SK-N-SH (cell line): ENCODE data around the gene SEC61B. TPM values are rescaled to one million over a fixed set of nuclear protein-coding genes. Genes with fewer than 3 reads are reported as not detected.

ENCODE experiments used
- CTCF ChIA-PET: fragments of 300-600, 350-600 bp; formaldehyde crosslinking; extraction: SDS; loops from one replicate; lab custom pipeline; 2021; lab: Yijun Ruan, JAX
- POLR2A ChIA-PET: fragments of 350-600 bp; sonication (Branson Sonifier 250); formaldehyde crosslinking; extraction: SDS; loops from one replicate; lab custom pipeline; 2020; ENCODE audit warnings: antibody characterized with exemption, inconsistent platforms; lab: Yijun Ruan, JAX
- DNase-seq: peaks from one replicate; pipeline ENCODE4 v3.0.0; 2012
- H2AFZ ChIP-seq: fragments of 200-600 bp; sonication (generic); 2 replicates; pipeline ENCODE4 v1.8.1; 2016; ENCODE audit warnings: antibody characterized with exemption, mild to moderate bottlenecking, low read depth
- H3F3A ChIP-seq: fragments of 200-600 bp; sonication (generic); replicated peaks from 2 replicates; pipeline ENCODE3; 2016; ENCODE audit warnings: antibody characterized with exemption, mild to moderate bottlenecking; ENCODE audit not compliant: insufficient read depth
- H3K27ac ChIP-seq, 2 experiments: fragments of 200-500 bp in 1 of 2; fragments of 200-600 bp in 1 of 2; sonication (Bioruptor generic) in 1 of 2; sonication (generic), shearing (Covaris generic) in 1 of 2; 2 replicates each; pipeline versions ENCODE4 v1.5.1 to v1.6.1; 2014 to 2016; ENCODE audit warnings: low read depth in 2 of 2, inconsistent platforms in 1 of 2, low read length in 1 of 2, mild to moderate bottlenecking in 1 of 2, mixed read lengths in 1 of 2
- H3K27me3 ChIP-seq: fragments of 200-600 bp; sonication (generic), shearing (Covaris generic); 2 replicates; pipeline ENCODE4 v1.6.1; 2016; ENCODE audit warnings: mixed run types; ENCODE audit not compliant: insufficient read depth
- H3K36me3 ChIP-seq, 2 experiments: fragments of 200-500 bp in 1 of 2; fragments of 200-600 bp in 1 of 2; sonication (Bioruptor generic) in 1 of 2; sonication (generic) in 1 of 2; replicated peaks in 1 of 2; 2 replicates each; pipeline versions ENCODE3 to v1.5.1; 2014 to 2016; ENCODE audit warnings: low read length in 1 of 2, mild to moderate bottlenecking in 1 of 2; ENCODE audit not compliant: insufficient read depth in 2 of 2, control insufficient read depth in 1 of 2
- H3K4me1 ChIP-seq, 2 experiments: fragments of 200-500 bp in 1 of 2; fragments of 200-600 bp in 1 of 2; sonication (Bioruptor generic) in 1 of 2; sonication (generic), shearing (Covaris generic) in 1 of 2; 2 replicates each; pipeline versions ENCODE4 v1.5.1 to v1.6.1; 2014 to 2016; ENCODE audit warnings: low read depth in 1 of 2, low read length in 1 of 2, mixed run types in 1 of 2; ENCODE audit not compliant: insufficient read depth in 2 of 2, control insufficient read depth in 1 of 2
- H3K4me2 ChIP-seq: fragments of 200-600 bp; sonication (generic), shearing (Covaris generic); 2 replicates; pipeline ENCODE4 v1.6.1; 2017; ENCODE audit warnings: mixed run types
- H3K4me3 ChIP-seq, 2 experiments: fragments of 200-500 bp in 1 of 2; fragments of 200-600 bp in 1 of 2; sonication (Bioruptor generic) in 1 of 2; sonication (generic), shearing (Covaris generic) in 1 of 2; 2 replicates each; pipeline versions ENCODE4 v1.5.1 to v1.8.1; 2014 to 2016; ENCODE audit warnings: low read depth in 2 of 2, inconsistent platforms in 1 of 2, low read length in 1 of 2, mild to moderate bottlenecking in 1 of 2, mixed read lengths in 1 of 2, moderate library complexity in 1 of 2
- H3K79me2 ChIP-seq: fragments of 200-600 bp; sonication (generic); 2 replicates; pipeline ENCODE4 v1.8.1; 2017; ENCODE audit warnings: mild to moderate bottlenecking; ENCODE audit not compliant: insufficient read depth
- H3K9ac ChIP-seq: fragments of 200-600 bp; sonication (generic); 2 replicates; pipeline ENCODE4 v1.6.1; 2017; ENCODE audit warnings: mixed run types
- H3K9me2 ChIP-seq: fragments of 200-600 bp; sonication (generic); 2 replicates; pipeline ENCODE4 v1.6.1; 2017; ENCODE audit warnings: mixed run types
- H3K9me3 ChIP-seq: fragments of 200-600 bp; sonication (generic); 2 replicates; pipeline ENCODE4 v1.6.1; 2017; ENCODE audit warnings: mixed run types, mild to moderate bottlenecking, moderate library complexity
- H4K20me1 ChIP-seq: fragments of 200-600 bp; sonication (generic); 2 replicates; pipeline ENCODE4 v1.6.1; 2017; ENCODE audit warnings: mild to moderate bottlenecking, mixed run types; ENCODE audit not compliant: insufficient read depth
- CTCF ChIP-seq: fragments of 200-600 bp; sonication (generic); IDR thresholded peaks from 2 replicates; pipeline ENCODE4 v1.6.1; 2017; ENCODE audit warnings: antibody characterized with exemption, mild to moderate bottlenecking, moderate library complexity
- EP300 ChIP-seq, 2 experiments: IDR thresholded peaks; 2 replicates each; pipeline versions ENCODE4 v1.4.0 to v1.6.1; 2012; ENCODE audit warnings: borderline replicate concordance in 1 of 2, low read depth in 1 of 2, low read length in 1 of 2
- EZH2phosphoT487 ChIP-seq: fragments of 200-600 bp; sonication (generic); IDR thresholded peaks from 2 replicates; pipeline ENCODE4 v1.6.1; 2017; ENCODE audit warnings: low read depth, mixed run types, mild to moderate bottlenecking, antibody characterized with exemption, moderate library complexity, borderline replicate concordance
- FOSL2 ChIP-seq: IDR thresholded peaks from 2 replicates; pipeline ENCODE4 v1.4.0; 2012; ENCODE audit warnings: low read depth, mild to moderate bottlenecking, moderate library complexity, borderline replicate concordance
- FOXJ3 ChIP-seq: sonication (generic); formaldehyde crosslinking; IDR thresholded peaks from 2 replicates; pipeline ENCODE4 v1.5.1; 2020; ENCODE audit warnings: mild to moderate bottlenecking, missing genetic modification reagents
- GABPA ChIP-seq: IDR thresholded peaks from 2 replicates; pipeline ENCODE4 v1.4.0; 2012; ENCODE audit warnings: low read depth, mild to moderate bottlenecking
- GATA2 ChIP-seq: sonication (generic); formaldehyde crosslinking; IDR thresholded peaks from 2 replicates; pipeline ENCODE4 v1.5.0; 2020; ENCODE audit warnings: mild to moderate bottlenecking, missing genetic modification reagents
- MAX ChIP-seq: IDR thresholded peaks from 2 replicates; pipeline ENCODE4 v1.4.0; 2012; ENCODE audit warnings: low read depth
- MEF2A ChIP-seq: IDR thresholded peaks from 2 replicates; pipeline ENCODE4 v1.4.0; 2012; ENCODE audit warnings: low read depth, borderline replicate concordance
- MXI1 ChIP-seq: IDR thresholded peaks from 2 replicates; pipeline ENCODE4 v1.6.1; 2012; ENCODE audit warnings: mild to moderate bottlenecking, low read depth, low read length, improper control_type of control experiment
- NFIC ChIP-seq: IDR thresholded peaks from 2 replicates; pipeline ENCODE4 v1.4.0; 2012; ENCODE audit warnings: borderline replicate concordance
- NRF1 ChIP-seq: IDR thresholded peaks from 2 replicates; pipeline ENCODE4 v1.6.1; 2012; ENCODE audit warnings: low read depth, mild to moderate bottlenecking, low read length
- POLR2AphosphoS5 ChIP-seq: IDR thresholded peaks from 2 replicates; pipeline ENCODE4 v1.6.1; 2012; ENCODE audit warnings: low read depth, low read length
- RAD21 ChIP-seq: IDR thresholded peaks from 2 replicates; pipeline ENCODE4 v1.6.1; 2012; ENCODE audit warnings: mild to moderate bottlenecking, low read length
- RCOR1 ChIP-seq: fragments of 150-350 bp; IDR thresholded peaks from 2 replicates; pipeline ENCODE4 v1.6.1; 2017; ENCODE audit warnings: antibody characterized with exemption, low read length
- RFX5 ChIP-seq: IDR thresholded peaks from 2 replicates; pipeline ENCODE4 v1.6.1; 2012; ENCODE audit warnings: mild to moderate bottlenecking, improper control_type of control experiment, low read length
- SIN3A ChIP-seq: IDR thresholded peaks from 2 replicates; pipeline ENCODE4 v1.6.1; 2012; ENCODE audit warnings: low read depth, mild to moderate bottlenecking, low read length, moderate library complexity, borderline replicate concordance
- TAF1 ChIP-seq: IDR thresholded peaks from 2 replicates; pipeline ENCODE4 v1.6.1; 2012; ENCODE audit warnings: low read depth, mild to moderate bottlenecking, low read length, moderate library complexity, borderline replicate concordance
- USF2 ChIP-seq: fragments of 150-350 bp; IDR thresholded peaks from 2 replicates; pipeline ENCODE4 v1.6.1; 2017; ENCODE audit warnings: antibody characterized with exemption, low read length, low read depth, borderline replicate concordance
- YY1 ChIP-seq: IDR thresholded peaks from 2 replicates; pipeline ENCODE4 v1.4.0; 2012; ENCODE audit warnings: low read depth, mild to moderate bottlenecking
- whole genome bisulfite sequencing: methylation state at CpG from one replicate; pipeline ENCODE4 v1.1.6; 2017; ENCODE audit warnings: low lambda C conversion rate; 5-methylcytosine and 5-hydroxymethylcytosine counted together
- polyA plus RNA-seq, 3 experiments: library from polyadenylated mRNA; depleted of rRNA; stranded (reverse); fragments of >200 nt; gene quantifications; 2 replicates each; pipeline ENCODE4 v1.2.3, GENCODE V29; 2012

SEC61B gene
- polyA plus RNA-seq, 1 of the 3 experiments (the other 2 are of a cell fraction) = 174 TPM

GRCh38 chr9:99261923-99262322, 39.8 kb downstream of the SEC61B start:
- no peaks in the 10 kb centered on the region for H3F3A ChIP-seq
- no peak overlapping the region for H3K27ac ChIP-seq
- no peaks in the 10 kb centered on the region for H3K79me2 ChIP-seq
- ChIA-PET CTCF (no interaction called here), POLR2A (no interaction called here)
- no peak overlapping the region for H2AFZ ChIP-seq
- no peak overlapping the region for H3K4me3 ChIP-seq
- WGBS = 75% methylated on average over 2 of the region's 2 CpGs
- H3K27me3 ChIP-seq = no peaks in the 10 kb centered on the region
- no peaks in the 10 kb centered on the region for H4K20me1 ChIP-seq
- H3K9ac ChIP-seq = no peak overlapping the region
- no peak overlapping the region for H3K4me2 ChIP-seq
- H3K9me2 ChIP-seq = no peaks in the 10 kb centered on the region
- H3K4me1 ChIP-seq = peaks cover 0 to 3% of the 10 kb centered on the region in 2 experiments; a peak in 1 of 4 replicates
- H3K9me3 ChIP-seq = no peaks in the 10 kb centered on the region
- no peaks in the 10 kb centered on the region for H3K36me3 ChIP-seq
- no peak for TF ChIP-seq EZH2phosphoT487
- TF ChIP-seq NFIC = no peak
- TF ChIP-seq MXI1 = no peak
- no peak for TF ChIP-seq POLR2AphosphoS5
- no peak for TF ChIP-seq MAX
- no peak for TF ChIP-seq USF2
- TF ChIP-seq NRF1 = no peak
- TF ChIP-seq SIN3A = no peak
- no peak for TF ChIP-seq FOXJ3
- TF ChIP-seq GATA2 (CRISPR knock-in tag) = no peak
- TF ChIP-seq TAF1 = no peak
- DNase-seq = no peak

- Histone ChIP-seq H3F3A (no peaks in the 10 kb centered on the region), H3K27me3 (no peaks in the 10 kb centered on the region), H2AFZ (no peak overlapping the region), H3K79me2 (no peaks in the 10 kb centered on the region), H4K20me1 (no peaks in the 10 kb centered on the region), H3K9me3 (no peaks in the 10 kb centered on the region), H3K9me2 (no peaks in the 10 kb centered on the region), H3K4me2 (no peak overlapping the region), H3K27ac (no peak overlapping the region), H3K36me3 (no peaks in the 10 kb centered on the region), H3K4me1 (peaks cover 0 to 3% of the 10 kb centered on the region in 2 experiments; a peak in 1 of 4 replicates), H3K4me3 (no peak overlapping the region), H3K9ac (no peak overlapping the region)
- CTCF ChIA-PET = no interaction called here
- no peak for DNase-seq
- POLR2A ChIA-PET = no interaction called here
- TF ChIP-seq NFIC = no peak
- no peak for TF ChIP-seq EZH2phosphoT487
- TF ChIP-seq YY1 = no peak
- no peak for TF ChIP-seq EP300 (IDR thresholded peaks at IDR 0.05; ENCODE audit: borderline replicate concordance in 1 of 2, low read depth in 1 of 2, low read length in 1 of 2)
- no peak for TF ChIP-seq MEF2A
- TF ChIP-seq RAD21 = no peak
- no peak for TF ChIP-seq TAF1
- TF ChIP-seq CTCF = no peak
- TF ChIP-seq FOSL2 = no peak
- no peak for TF ChIP-seq RCOR1
- TF ChIP-seq RFX5 = no peak
- no peak for TF ChIP-seq GABPA
- 86% methylated on average over 7 of the region's 7 CpGs for WGBS
These were observed 40.9 kb downstream of the SEC61B start for GRCh38 chr9:99262949-99263418.
